ENCODE measurements around the gene BNIP3.

GRCh38 chr10:131920151-131920550 lies 61.6 kb downstream of the BNIP3 start:
- TF ChIP-seq CTCF (IDR thresholded peaks at IDR 0.05; ENCODE audit: borderline replicate concordance, extremely low read depth, low read length, poor library complexity, severe bottlenecking) (no peak), EZH2 (IDR thresholded peaks at IDR 0.05; ENCODE audit: borderline replicate concordance, low read depth, low read length, severe bottlenecking) (no peak)
